ENCODE data around the gene RBP7.

RBP7 gene

GRCh38 chr1:9996624-9997582 lies at the start of gene RBP7:
Gene RBP7, plus strand, starts transcription at chr1:9997228. Its CDS starts 31 bp downstream, at chr1:9997259.
- no peak for TF ChIP-seq CTCF (IDR thresholded peaks at IDR 0.05; ENCODE audit: low read depth, low read length)
- H3K4me3 ChIP-seq (replicated peaks in 1 of 2; ENCODE audit: low read depth in 2 of 2, low read length in 2 of 2) = peak within 1 kb of the TSS; percentile 30 to 31
- DNase-seq (ENCODE audit: low read depth in 2 of 2) = no peak

- no peak for DNase-seq (ENCODE audit: low read depth in 2 of 2)
- no peak overlapping the region for H3K4me3 ChIP-seq (replicated peaks in 1 of 2; ENCODE audit: low read depth in 2 of 2, low read length in 2 of 2)
- TF ChIP-seq CTCF (IDR thresholded peaks at IDR 0.05; ENCODE audit: low read depth, low read length) = no peak
These were observed 39.3 kb upstream of the RBP7 start for GRCh38 chr1:9957726-9958125.

- peak in 1 of 2 donors; percentile 37 for DNase-seq (ENCODE audit: low read depth in 2 of 2)
- no peak overlapping the region for H3K4me3 ChIP-seq (replicated peaks in 1 of 2; ENCODE audit: low read depth in 2 of 2, low read length in 2 of 2)
- no peak for TF ChIP-seq CTCF (IDR thresholded peaks at IDR 0.05; ENCODE audit: low read depth, low read length)
These were observed 37.0 kb upstream of the RBP7 start for GRCh38 chr1:9960011-9960410.

- H3K4me3 ChIP-seq (replicated peaks in 1 of 2; ENCODE audit: low read depth in 2 of 2, low read length in 2 of 2) = no peak overlapping the region
- TF ChIP-seq CTCF (IDR thresholded peaks at IDR 0.05; ENCODE audit: low read depth, low read length) = no peak
- peak; percentile 14 to 30 for DNase-seq (ENCODE audit: low read depth in 2 of 2)
These were observed 36.1 kb upstream of the RBP7 start for GRCh38 chr1:9960706-9961562.

- DNase-seq (ENCODE audit: low read depth in 2 of 2) = no peak
- no peak for TF ChIP-seq CTCF (IDR thresholded peaks at IDR 0.05; ENCODE audit: low read depth, low read length)
These were observed 12.8 kb upstream of the RBP7 start for GRCh38 chr1:9984253-9984652.

GRCh38 chr1:9985001-9985400 lies 12.0 kb upstream of the RBP7 start:
- no peak for TF ChIP-seq CTCF (IDR thresholded peaks at IDR 0.05; ENCODE audit: low read depth, low read length)
- DNase-seq (ENCODE audit: low read depth in 2 of 2) = no peak
- H3K4me3 ChIP-seq (replicated peaks in 1 of 2; ENCODE audit: low read depth in 2 of 2, low read length in 2 of 2) = no peak overlapping the region

More at GRCh38 chr1:9984253-9984652, 12.8 kb upstream of the RBP7 start:
- no peak overlapping the region for H3K4me3 ChIP-seq (replicated peaks in 1 of 2; ENCODE audit: low read depth in 2 of 2, low read length in 2 of 2)
